Activated naive CD4-positive, alpha-beta T cell (primary cell): ENCODE results near the gene FCN1.
"Not testable (repeated sequence)": the region's sequence is repeated elsewhere in the genome, so short reads cannot be mapped to it uniquely, and the experiment has no call there.

ENCODE experiments used
- DNase-seq, 4 experiments: peaks; one replicate each; lab custom pipeline; 2025; lab: John Stamatoyannopoulos, UW

The FCN1 gene

GRCh38 chr9:134917431-134918373, at the start of gene FCN1:
Gene FCN1, minus strand, starts transcription at chr9:134917912. Its CDS starts 41 bp downstream, at chr9:134917871.
- no peak for DNase-seq

GRCh38 chr9:134966697-134967546, 49.2 kb upstream of the FCN1 start:
- no peak for DNase-seq

- no peak for DNase-seq
These were observed 48.6 kb upstream of the FCN1 start for GRCh38 chr9:134966270-134966669.

- DNase-seq: no peak
These were observed 48.1 kb upstream of the FCN1 start for GRCh38 chr9:134965851-134966250.

GRCh38 chr9:134965411-134965810, 47.7 kb upstream of the FCN1 start:
- DNase-seq: no peak

GRCh38 chr9:134964271-134965055, 46.8 kb upstream of the FCN1 start:
- DNase-seq: no peak

GRCh38 chr9:134963546-134963945, 45.8 kb upstream of the FCN1 start:
- no peak for DNase-seq

GRCh38 chr9:134962973-134963364, 45.3 kb upstream of the FCN1 start:
- no peak for DNase-seq

GRCh38 chr9:134962065-134962972, 44.6 kb upstream of the FCN1 start:
- DNase-seq: no peak

GRCh38 chr9:134961331-134962064, 43.8 kb upstream of the FCN1 start:
- DNase-seq: no peak

- DNase-seq: no peak
These were observed 43.0 kb upstream of the FCN1 start for GRCh38 chr9:134960701-134961181.

GRCh38 chr9:134959971-134960310, 42.2 kb upstream of the FCN1 start:
- no peak for DNase-seq

GRCh38 chr9:134959126-134959970, 41.6 kb upstream of the FCN1 start:
- DNase-seq: no peak

- no peak for DNase-seq
These were observed 40.2 kb upstream of the FCN1 start for GRCh38 chr9:134957945-134958227.

- DNase-seq: no peak
These were observed 39.6 kb upstream of the FCN1 start for GRCh38 chr9:134957165-134957944.

- DNase-seq: not testable (repeated sequence)
These were observed 38.7 kb upstream of the FCN1 start for GRCh38 chr9:134956387-134956786.

- no peak for DNase-seq
These were observed 38.1 kb upstream of the FCN1 start for GRCh38 chr9:134955801-134956200.

- no peak for DNase-seq
These were observed 37.4 kb upstream of the FCN1 start for GRCh38 chr9:134955156-134955555.

GRCh38 chr9:134951994-134952393, 34.3 kb upstream of the FCN1 start:
- DNase-seq: no peak
